ENCODE measurements around the gene SLC17A3. TPM values are rescaled to one million over a fixed set of nuclear protein-coding genes. Genes with fewer than 3 reads are reported as not detected.

Gene SLC17A3
- total and polyA plus RNA-seq, 2 donors (not counting 1 experiment from before 2014, with no cell fraction given): not detected

DNA sequence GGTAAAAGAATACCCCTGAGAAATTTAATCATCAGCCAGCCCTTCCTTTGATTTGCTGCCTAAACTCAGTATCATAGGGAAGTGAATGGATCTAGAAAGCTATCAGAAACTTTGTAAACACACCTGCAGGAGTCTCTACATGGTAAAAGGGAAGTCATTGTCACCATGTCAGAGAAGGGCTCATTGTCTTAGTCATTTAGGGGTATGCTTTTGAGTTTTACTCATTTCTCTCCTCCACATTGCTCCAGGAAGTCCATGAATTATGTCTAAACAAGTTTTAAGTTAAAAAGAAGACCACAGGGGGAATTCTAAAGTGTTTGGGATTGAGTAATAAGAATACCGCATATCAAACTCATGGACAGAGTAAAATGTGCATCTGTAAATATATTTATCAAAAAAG lies 44.7 kb downstream of the SLC17A3 start:
- no peak overlapping the region for H3K27ac ChIP-seq (ENCODE audit: low read length in 2 of 2)
- WGBS (ENCODE audit: insufficient coverage): no CpG with 5 or more reads among the region's 1 CpG
- POLR2A ChIA-PET: no interaction called here
- no peak overlapping the region for H3K9ac ChIP-seq (ENCODE audit: low read length)
- peaks cover 0 to 6% (median 2%) of the 10 kb centered on the region in 4 experiments for H3K27me3 ChIP-seq (replicated peaks in 1 of 4; ENCODE audit: control extremely low read depth in 1 of 4, control insufficient read depth in 3 of 4, insufficient read depth in 4 of 4, low read length in 3 of 4)
- H3K4me3 Mint-ChIP-seq: no peak overlapping the region
- no peak overlapping the region for H2AFZ ChIP-seq (ENCODE audit: insufficient read depth, low read depth, low read length, poor library complexity, severe bottlenecking)
- no peaks in the 10 kb centered on the region for H3K36me3 ChIP-seq (replicated peaks in 1 of 2; ENCODE audit: control extremely low read depth in 1 of 2, control insufficient read depth in 1 of 2, extremely low read depth in 1 of 2, insufficient read depth in 2 of 2, low read length in 1 of 2)
- DNase-seq (no peak), ATAC-seq (ENCODE audit: low read depth) (no peak)
- no peak overlapping the region for H3K4me3 ChIP-seq (ENCODE audit: control extremely low read depth in 1 of 5, extremely low read depth in 1 of 5, insufficient read depth in 1 of 5, low read depth in 2 of 5, low read length in 4 of 5)
- H3K79me2 ChIP-seq (ENCODE audit: control insufficient read depth, insufficient read depth, low read length): no peaks in the 10 kb centered on the region
- peaks cover 5% of the 10 kb centered on the region for H3K9me3 Mint-ChIP-seq (ENCODE audit: insufficient read depth)
- H3K4me1 ChIP-seq (ENCODE audit: control insufficient read depth in 2 of 2, insufficient read depth in 2 of 2, low read length in 2 of 2): no peaks in the 10 kb centered on the region
- H3K9me3 ChIP-seq (ENCODE audit: control extremely low read depth in 1 of 3, control insufficient read depth in 2 of 3, insufficient read depth in 1 of 3, low read length in 2 of 3): no peaks in the 10 kb centered on the region
- no peak overlapping the region for H3K4me2 ChIP-seq (replicated peaks; ENCODE audit: low read depth, low read length, poor library complexity, severe bottlenecking)
- peaks cover 43% of the 10 kb centered on the region for H3K27me3 Mint-ChIP-seq
- no peaks in the 10 kb centered on the region for H4K20me1 ChIP-seq (ENCODE audit: control insufficient read depth, insufficient read depth, low read length, poor library complexity, severe bottlenecking)
- H3K4me1 Mint-ChIP-seq: no peaks in the 10 kb centered on the region
- no peak overlapping the region for H3K27ac Mint-ChIP-seq
- intact Hi-C loops (cut with micrococcal nuclease): no loop called here
- CTCF ChIA-PET: no interaction called here
- TF ChIP-seq EZH2 (IDR thresholded peaks at IDR 0.05; ENCODE audit: borderline replicate concordance, insufficient read depth, low read depth, low read length, poor library complexity, severe bottlenecking): no peak
- TF ChIP-seq, protein P1, sequence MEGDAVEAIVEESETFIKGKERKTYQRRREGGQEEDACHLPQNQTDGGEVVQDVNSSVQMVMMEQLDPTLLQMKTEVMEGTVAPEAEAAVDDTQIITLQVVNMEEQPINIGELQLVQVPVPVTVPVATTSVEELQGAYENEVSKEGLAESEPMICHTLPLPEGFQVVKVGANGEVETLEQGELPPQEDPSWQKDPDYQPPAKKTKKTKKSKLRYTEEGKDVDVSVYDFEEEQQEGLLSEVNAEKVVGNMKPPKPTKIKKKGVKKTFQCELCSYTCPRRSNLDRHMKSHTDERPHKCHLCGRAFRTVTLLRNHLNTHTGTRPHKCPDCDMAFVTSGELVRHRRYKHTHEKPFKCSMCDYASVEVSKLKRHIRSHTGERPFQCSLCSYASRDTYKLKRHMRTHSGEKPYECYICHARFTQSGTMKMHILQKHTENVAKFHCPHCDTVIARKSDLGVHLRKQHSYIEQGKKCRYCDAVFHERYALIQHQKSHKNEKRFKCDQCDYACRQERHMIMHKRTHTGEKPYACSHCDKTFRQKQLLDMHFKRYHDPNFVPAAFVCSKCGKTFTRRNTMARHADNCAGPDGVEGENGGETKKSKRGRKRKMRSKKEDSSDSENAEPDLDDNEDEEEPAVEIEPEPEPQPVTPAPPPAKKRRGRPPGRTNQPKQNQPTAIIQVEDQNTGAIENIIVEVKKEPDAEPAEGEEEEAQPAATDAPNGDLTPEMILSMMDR (IDR thresholded peaks at IDR 0.05): no peak

DNA sequence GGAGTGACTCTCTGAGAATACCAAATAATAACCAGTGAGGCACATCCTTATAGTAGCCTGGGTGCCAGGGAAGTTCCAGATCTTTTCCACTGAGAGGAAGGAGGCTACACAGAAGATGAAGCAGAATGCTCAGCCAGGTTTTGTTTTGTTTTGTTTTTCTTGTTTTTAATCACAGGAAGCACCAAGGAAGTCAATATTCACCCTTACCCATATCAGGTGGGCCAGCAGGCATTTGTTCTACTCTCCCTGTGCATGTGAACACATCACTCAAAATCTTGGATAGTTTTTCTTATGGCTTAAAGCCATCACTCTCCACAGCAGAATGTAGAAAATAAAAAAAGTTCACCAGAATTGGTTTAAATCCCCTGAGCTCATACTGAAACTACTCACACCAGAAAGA lies 52.7 kb downstream of the SLC17A3 start:
- H3K4me3 ChIP-seq (ENCODE audit: control extremely low read depth in 1 of 5, extremely low read depth in 1 of 5, insufficient read depth in 1 of 5, low read depth in 2 of 5, low read length in 4 of 5): no peak overlapping the region
- ChIA-PET POLR2A (no interaction called here), CTCF (no interaction called here)

More for the DNA sequence above, 52.7 kb downstream of the SLC17A3 start:
- Mint-ChIP-seq H3K4me3 (no peak overlapping the region), H3K4me1 (no peaks in the 10 kb centered on the region), H3K27ac (no peak overlapping the region), H3K9me3 (ENCODE audit: insufficient read depth) (peaks cover 8% of the 10 kb centered on the region), H3K27me3 (peaks cover 42% of the 10 kb centered on the region)
- no peak overlapping the region for H2AFZ ChIP-seq (ENCODE audit: insufficient read depth, low read depth, low read length, poor library complexity, severe bottlenecking)
- H3K36me3 ChIP-seq (replicated peaks in 1 of 2; ENCODE audit: control extremely low read depth in 1 of 2, control insufficient read depth in 1 of 2, extremely low read depth in 1 of 2, insufficient read depth in 2 of 2, low read length in 1 of 2): no peaks in the 10 kb centered on the region
- no peaks in the 10 kb centered on the region for H3K79me2 ChIP-seq (ENCODE audit: control insufficient read depth, insufficient read depth, low read length)
- H3K9ac ChIP-seq (ENCODE audit: low read length): no peak overlapping the region
- no peak overlapping the region for H3K4me2 ChIP-seq (replicated peaks; ENCODE audit: low read depth, low read length, poor library complexity, severe bottlenecking)
- H3K9me3 ChIP-seq (ENCODE audit: control extremely low read depth in 1 of 3, control insufficient read depth in 2 of 3, insufficient read depth in 1 of 3, low read length in 2 of 3): peaks cover 0 to 2% (median 0%) of the 10 kb centered on the region in 3 donors
- DNase-seq: no peak
- ATAC-seq (ENCODE audit: low read depth): no peak
- H3K27ac ChIP-seq (ENCODE audit: low read length in 2 of 2): no peak overlapping the region
- TF ChIP-seq, protein P1 (IDR thresholded peaks at IDR 0.05): no peak
- TF ChIP-seq EZH2 (IDR thresholded peaks at IDR 0.05; ENCODE audit: borderline replicate concordance, insufficient read depth, low read depth, low read length, poor library complexity, severe bottlenecking): no peak
- intact Hi-C loops (cut with micrococcal nuclease): no loop called here
- H4K20me1 ChIP-seq (ENCODE audit: control insufficient read depth, insufficient read depth, low read length, poor library complexity, severe bottlenecking): no peaks in the 10 kb centered on the region
- no peaks in the 10 kb centered on the region for H3K27me3 ChIP-seq (replicated peaks in 1 of 4; ENCODE audit: control extremely low read depth in 1 of 4, control insufficient read depth in 3 of 4, insufficient read depth in 4 of 4, low read length in 3 of 4)
- no peaks in the 10 kb centered on the region for H3K4me1 ChIP-seq (ENCODE audit: control insufficient read depth in 2 of 2, insufficient read depth in 2 of 2, low read length in 2 of 2)
